ENCODE data around the gene TTYH3. TPM values are rescaled to one million over a fixed set of nuclear protein-coding genes. Genes with fewer than 3 reads are reported as not detected.

TTYH3 gene
- total and polyA plus RNA-seq, 2 of the 8 experiments (the other 6 are each of a cell fraction or from before 2014, with no cell fraction given) = 66.2 to 169 TPM

- ChIA-PET CTCF (ENCODE audit: partially characterized antibody) (interaction anchor here (1.0 to 8.1 kb wide), 6 partner anchors 13 to 101 kb away, joined by 3 to 83 read pairs (median 6); no protein-coding TSS in a partner anchor), POLR2A (ENCODE audit: partially characterized antibody) (no interaction called here)
- no peak for FAIRE-seq
- Histone ChIP-seq H3K36me3 (ENCODE audit: control insufficient read depth in 2 of 4, insufficient read depth in 4 of 4, low read length in 3 of 4) (no peaks in the 10 kb centered on the region), H2AK5ac (ENCODE audit: low read depth, low read length) (no peak overlapping the region), H3K14ac (ENCODE audit: insufficient read length) (no peak overlapping the region), H2BK120ac (replicated peaks; ENCODE audit: low read depth, low read length) (peak overlapping the region; percentile 54), H3K27me3 (replicated peaks in 1 of 4; ENCODE audit: control insufficient read depth in 3 of 4, extremely low read depth in 1 of 4, insufficient read depth in 3 of 4, low read length in 3 of 4) (peaks cover 0 to 7% (median 0%) of the 10 kb centered on the region in 4 experiments; a peak in 2 of 7 replicates), H3K4me3 (ENCODE audit: extremely low read depth in 1 of 4, insufficient read depth in 2 of 4, low read depth in 3 of 4, low read length in 4 of 4) (no peak overlapping the region), H3K56ac (replicated peaks; ENCODE audit: insufficient read length, low read depth, low read length) (no peak overlapping the region), H4K91ac (replicated peaks; ENCODE audit: insufficient read length, low read length) (no peak overlapping the region), H2BK20ac (ENCODE audit: low read length) (no peak overlapping the region), H3K4ac (replicated peaks; ENCODE audit: insufficient read length, low read depth, low read length) (no peak overlapping the region), H3K9ac (replicated peaks in 1 of 4; ENCODE audit: extremely low read depth in 1 of 4, low read depth in 3 of 4, low read length in 3 of 4) (no peak overlapping the region), H2BK15ac (ENCODE audit: low read length) (no peak overlapping the region), H2BK5ac (ENCODE audit: low read depth, low read length) (no peak overlapping the region), H3K4me1 (replicated peaks in 1 of 4; ENCODE audit: control insufficient read depth in 3 of 4, insufficient read depth in 4 of 4, low read length in 3 of 4) (peaks cover 0 to 4% (median under 1%) of the 10 kb centered on the region in 4 experiments; a peak in 2 of 7 replicates), H3K9me3 (ENCODE audit: insufficient read depth in 2 of 2, low read depth in 1 of 2, low read length in 1 of 2) (peaks cover 0 to 4% of the 10 kb centered on the region in 2 experiments; a peak in 2 of 4 replicates), H3K23ac (ENCODE audit: insufficient read length) (no peak overlapping the region), H3K18ac (ENCODE audit: extremely low read depth, low read length) (no peak overlapping the region), H4K20me1 (replicated peaks in 1 of 2; ENCODE audit: control insufficient read depth in 1 of 2, insufficient read depth in 2 of 2, low read length in 2 of 2) (no peaks in the 10 kb centered on the region), H3K79me2 (ENCODE audit: control insufficient read depth in 1 of 2, insufficient read depth in 2 of 2, low read length in 2 of 2) (no peaks in the 10 kb centered on the region), H3K23me2 (ENCODE audit: low read depth, low read length) (no peaks in the 10 kb centered on the region), H2BK12ac (ENCODE audit: low read depth, low read length) (no peak overlapping the region), H3K27ac (ENCODE audit: low read depth, low read length) (no peak overlapping the region), H4K8ac (ENCODE audit: extremely low read depth, insufficient read depth, low read length) (no peak overlapping the region), H4K5ac (ENCODE audit: insufficient read length, low read depth, low read length) (no peak overlapping the region), H2AFZ (ENCODE audit: low read length) (no peak overlapping the region), H3K4me2 (ENCODE audit: insufficient read depth in 1 of 2, low read depth in 2 of 2, low read length in 2 of 2) (no peak overlapping the region), H3K79me1 (ENCODE audit: low read depth, low read length) (no peaks in the 10 kb centered on the region)
- 0 out of 3 replicates have a peak, but pooled peaks of 1 of the 2 experiments have one; percentile 20 for TF ChIP-seq POLR2A (IDR thresholded peaks at IDR 0.05; ENCODE audit: control extremely low read depth in 1 of 2, low read depth in 2 of 2, low read length in 2 of 2)
- no peak for TF ChIP-seq USF2 (IDR thresholded peaks at IDR 0.05; ENCODE audit: low read length)
- no peak for TF ChIP-seq CHD1 (IDR thresholded peaks at IDR 0.05; ENCODE audit: low read depth, low read length)
- WGBS, 2 experiments (ENCODE audit: extremely low coverage in 1 of 2, insufficient coverage in 1 of 2, insufficient read length in 1 of 2, insufficient replicate concordance in 2 of 2, low coverage in 1 of 2, low lambda C conversion rate in 2 of 2, missing lambda C conversion rate in 1 of 2) = 93% methylated on average over 6 of the region's 6 CpGs; no CpG with 5 or more reads in 1 of the 2 experiments
- no peak for DNase-seq (ENCODE audit: low read depth in 1 of 2, low spot score in 2 of 2)
Observed at GRCh38 chr7:2668401-2668800, 36.6 kb downstream of the TTYH3 start.

Data from H1 (cell line).